Epithelial cell of prostate (primary cell): ENCODE measurements around the gene SAXO1.
A peak's percentile ranks its signal among the peaks of the same experiment; 100 is the strongest.
"Not testable (repeated sequence)": the region's sequence is repeated elsewhere in the genome, so short reads cannot be mapped to it uniquely, and the experiment has no call there.

Experiments
- DNase-seq: peaks from one replicate; pipeline ENCODE4 v3.0.0-alpha.2; 2011; ENCODE audit warnings: low read depth, low spot score
- H3K27ac ChIP-seq: fragments of 450-650 bp; 2 replicates; pipeline ENCODE4 v1.5.1; 2017; ENCODE audit warnings: mild to moderate bottlenecking

The SAXO1 gene

GRCh38 chr9:19000133-19000532 lies 32.9 kb downstream of the SAXO1 start:
- no peak for DNase-seq
- no peak overlapping the region for H3K27ac ChIP-seq

- DNase-seq, result no peak
- no peak overlapping the region for H3K27ac ChIP-seq
Observed at GRCh38 chr9:18999173-18999785, 33.7 kb downstream of the SAXO1 start.

GRCh38 chr9:18997151-18997550 lies 35.9 kb downstream of the SAXO1 start:
- DNase-seq, result no peak
- no peak overlapping the region for H3K27ac ChIP-seq

- H3K27ac ChIP-seq, result no peak overlapping the region
- DNase-seq, result no peak
Observed at GRCh38 chr9:18996211-18996610, 36.8 kb downstream of the SAXO1 start.

- DNase-seq, result no peak
- no peak overlapping the region for H3K27ac ChIP-seq
Observed at GRCh38 chr9:18994263-18994916, 38.6 kb downstream of the SAXO1 start.

- DNase-seq, H3K27ac ChIP-seq: not testable (repeated sequence)
Observed at GRCh38 chr9:18991197-18991596, 41.8 kb downstream of the SAXO1 start.

- DNase-seq, result no peak
- no peak overlapping the region for H3K27ac ChIP-seq
Observed at GRCh38 chr9:18990494-18990893, 42.5 kb downstream of the SAXO1 start.

GRCh38 chr9:18989865-18990264 lies 43.1 kb downstream of the SAXO1 start:
- no peak for DNase-seq
- no peak overlapping the region for H3K27ac ChIP-seq

- no peak for DNase-seq
- H3K27ac ChIP-seq, result no peak overlapping the region
Observed at GRCh38 chr9:18989097-18989496, 43.9 kb downstream of the SAXO1 start.

GRCh38 chr9:18988003-18988402 lies 45.0 kb downstream of the SAXO1 start:
- H3K27ac ChIP-seq, result no peak overlapping the region
- DNase-seq, result no peak

- no peak overlapping the region for H3K27ac ChIP-seq
- DNase-seq, result no peak
Observed at GRCh38 chr9:18985996-18986395, 47.0 kb downstream of the SAXO1 start.

- no peak for DNase-seq
- H3K27ac ChIP-seq, result no peak overlapping the region
Observed at GRCh38 chr9:18985464-18985951, 47.5 kb downstream of the SAXO1 start.

GRCh38 chr9:18982262-18982620 lies 50.8 kb downstream of the SAXO1 start:
- no peak for DNase-seq
- no peak overlapping the region for H3K27ac ChIP-seq

GRCh38 chr9:18981476-18982261 lies 51.3 kb downstream of the SAXO1 start:
- no peak for DNase-seq
- no peak overlapping the region for H3K27ac ChIP-seq

GRCh38 chr9:18980189-18980588 lies 52.8 kb downstream of the SAXO1 start:
- no peak for DNase-seq
- no peak overlapping the region for H3K27ac ChIP-seq

GRCh38 chr9:18979367-18979766 lies 53.6 kb downstream of the SAXO1 start:
- H3K27ac ChIP-seq, result no peak overlapping the region
- DNase-seq, result peak; percentile 8

- no peak for DNase-seq
- no peak overlapping the region for H3K27ac ChIP-seq
Observed at GRCh38 chr9:18978188-18978587, 54.8 kb downstream of the SAXO1 start.

GRCh38 chr9:18976709-18977531 lies 56.1 kb downstream of the SAXO1 start:
- no peak overlapping the region for H3K27ac ChIP-seq
- peak; percentile 74 for DNase-seq

GRCh38 chr9:18976221-18976708 lies 56.7 kb downstream of the SAXO1 start:
- H3K27ac ChIP-seq, result no peak overlapping the region

GRCh38 chr9:18973348-18973747 lies 59.7 kb downstream of the SAXO1 start:
- no peak for DNase-seq

More at GRCh38 chr9:18976221-18976708, 56.7 kb downstream of the SAXO1 start:
- no peak for DNase-seq

More at GRCh38 chr9:18973348-18973747, 59.7 kb downstream of the SAXO1 start:
- H3K27ac ChIP-seq, result no peak overlapping the region
